Osteoblast (primary cell): ENCODE data around the gene ATP8B4. TPM values are rescaled to one million over a fixed set of nuclear protein-coding genes. Genes with fewer than 3 reads are reported as not detected.
A peak's percentile ranks its signal among the peaks of the same experiment; 100 is the strongest.

Experiments used
- DNase-seq: peaks from one replicate; pipeline ENCODE4 v3.0.0; 2011; ENCODE audit warnings: low spot score, mixed read lengths; ENCODE audit not compliant: insufficient read length; ENCODE audit errors: missing footprints
- H2AFZ ChIP-seq: 2 replicates; pipeline ENCODE4 v1.6.0; 2011; ENCODE audit warnings: mild to moderate bottlenecking, low read length
- H3K27ac ChIP-seq: 2 replicates; pipeline ENCODE4 v1.5.1; 2011; ENCODE audit warnings: mild to moderate bottlenecking, low read depth, low read length, moderate library complexity
- H3K27me3 ChIP-seq: 2 replicates; pipeline ENCODE4 v1.6.0; 2012; ENCODE audit warnings: mild to moderate bottlenecking, control low read depth, inconsistent platforms, low read length, moderate library complexity; ENCODE audit not compliant: insufficient read depth
- H3K36me3 ChIP-seq: 2 replicates; pipeline ENCODE4 v1.5.1; 2011; ENCODE audit warnings: mild to moderate bottlenecking, low read length, control low read depth, moderate library complexity; ENCODE audit not compliant: insufficient read depth
- H3K4me1 ChIP-seq: 2 replicates; pipeline ENCODE4 v1.5.1; 2011; ENCODE audit warnings: mild to moderate bottlenecking, low read length, control low read depth, moderate library complexity; ENCODE audit not compliant: insufficient read depth
- H3K4me2 ChIP-seq: 2 replicates; pipeline ENCODE4 v1.6.0; 2011; ENCODE audit warnings: mild to moderate bottlenecking, low read length; ENCODE audit not compliant: insufficient read depth
- H3K4me3 ChIP-seq: fragments of 200-600 bp; sonication (generic); 3 replicates; pipeline ENCODE4 v1.5.1; 2012; ENCODE audit warnings: mild to moderate bottlenecking, low read length, inconsistent platforms; ENCODE audit not compliant: insufficient read depth
- H3K79me2 ChIP-seq: 2 replicates; pipeline ENCODE4 v1.6.0; 2012; ENCODE audit warnings: mild to moderate bottlenecking, low read length, control low read depth, inconsistent platforms; ENCODE audit not compliant: insufficient read depth
- H3K9me3 ChIP-seq: 2 replicates; pipeline ENCODE4 v1.5.1; 2011; ENCODE audit warnings: low read depth, low read length, control low read depth
- H4K20me1 ChIP-seq: 2 replicates; pipeline ENCODE4 v1.6.0; 2012; ENCODE audit warnings: mild to moderate bottlenecking, low read length, control low read depth; ENCODE audit not compliant: insufficient read depth
- total RNA-seq: library from RNA; depleted of rRNA; stranded (reverse); fragments of >200 nt; gene quantifications from 2 replicates; pipeline ENCODE4 v1.2.3, GENCODE V29; 2012
- TF ChIP-seq, protein P1 (sequence below): IDR thresholded peaks from 2 replicates; pipeline ENCODE4 v1.5.1; 2011; ENCODE audit warnings: mild to moderate bottlenecking, low read depth, low read length, moderate library complexity; ENCODE audit errors: extremely low read depth

The ATP8B4 gene
- total RNA-seq, 1 donor: 1.1 TPM

GRCh38 chr15:49895347-49896223 lies 223.4 kb downstream of the ATP8B4 start:
- H3K4me3 ChIP-seq: no peak overlapping the region
- no peaks in the 10 kb centered on the region for H3K79me2 ChIP-seq
- H4K20me1 ChIP-seq: no peaks in the 10 kb centered on the region
- no peaks in the 10 kb centered on the region for H3K27me3 ChIP-seq
- no peaks in the 10 kb centered on the region for H3K9me3 ChIP-seq
- peaks cover 19% of the 10 kb centered on the region for H3K4me1 ChIP-seq
- TF ChIP-seq, protein P1, sequence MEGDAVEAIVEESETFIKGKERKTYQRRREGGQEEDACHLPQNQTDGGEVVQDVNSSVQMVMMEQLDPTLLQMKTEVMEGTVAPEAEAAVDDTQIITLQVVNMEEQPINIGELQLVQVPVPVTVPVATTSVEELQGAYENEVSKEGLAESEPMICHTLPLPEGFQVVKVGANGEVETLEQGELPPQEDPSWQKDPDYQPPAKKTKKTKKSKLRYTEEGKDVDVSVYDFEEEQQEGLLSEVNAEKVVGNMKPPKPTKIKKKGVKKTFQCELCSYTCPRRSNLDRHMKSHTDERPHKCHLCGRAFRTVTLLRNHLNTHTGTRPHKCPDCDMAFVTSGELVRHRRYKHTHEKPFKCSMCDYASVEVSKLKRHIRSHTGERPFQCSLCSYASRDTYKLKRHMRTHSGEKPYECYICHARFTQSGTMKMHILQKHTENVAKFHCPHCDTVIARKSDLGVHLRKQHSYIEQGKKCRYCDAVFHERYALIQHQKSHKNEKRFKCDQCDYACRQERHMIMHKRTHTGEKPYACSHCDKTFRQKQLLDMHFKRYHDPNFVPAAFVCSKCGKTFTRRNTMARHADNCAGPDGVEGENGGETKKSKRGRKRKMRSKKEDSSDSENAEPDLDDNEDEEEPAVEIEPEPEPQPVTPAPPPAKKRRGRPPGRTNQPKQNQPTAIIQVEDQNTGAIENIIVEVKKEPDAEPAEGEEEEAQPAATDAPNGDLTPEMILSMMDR: no peak
- H3K36me3 ChIP-seq: no peaks in the 10 kb centered on the region
- no peak for DNase-seq
- peak overlapping the region; percentile 69 for H2AFZ ChIP-seq
- no peak overlapping the region for H3K27ac ChIP-seq
- no peak overlapping the region for H3K4me2 ChIP-seq

GRCh38 chr15:49890689-49891088 lies 228.3 kb downstream of the ATP8B4 start:
- H3K4me3 ChIP-seq: no peak overlapping the region
- no peaks in the 10 kb centered on the region for H3K9me3 ChIP-seq
- no peaks in the 10 kb centered on the region for H4K20me1 ChIP-seq
- TF ChIP-seq, protein P1: no peak
- no peaks in the 10 kb centered on the region for H3K36me3 ChIP-seq
- H3K79me2 ChIP-seq: no peaks in the 10 kb centered on the region
- no peak overlapping the region for H3K27ac ChIP-seq
- peaks cover 5% of the 10 kb centered on the region for H3K4me1 ChIP-seq
- H3K27me3 ChIP-seq: no peaks in the 10 kb centered on the region
- no peak overlapping the region for H3K4me2 ChIP-seq
- DNase-seq: no peak
- H2AFZ ChIP-seq: no peak overlapping the region

- H2AFZ ChIP-seq: no peak overlapping the region
- no peak for DNase-seq
- no peaks in the 10 kb centered on the region for H3K79me2 ChIP-seq
Observed at GRCh38 chr15:49889536-49889935, 229.5 kb downstream of the ATP8B4 start.

GRCh38 chr15:49888734-49889133 lies 230.3 kb downstream of the ATP8B4 start:
- H3K27me3 ChIP-seq: no peaks in the 10 kb centered on the region
- no peaks in the 10 kb centered on the region for H3K79me2 ChIP-seq
- H3K4me1 ChIP-seq: no peaks in the 10 kb centered on the region
- TF ChIP-seq, protein P1: no peak
- H3K9me3 ChIP-seq: no peaks in the 10 kb centered on the region
- no peaks in the 10 kb centered on the region for H4K20me1 ChIP-seq
- no peak overlapping the region for H2AFZ ChIP-seq
- DNase-seq: peak; percentile 1
- H3K36me3 ChIP-seq: no peaks in the 10 kb centered on the region
- no peak overlapping the region for H3K27ac ChIP-seq
- no peak overlapping the region for H3K4me3 ChIP-seq
- H3K4me2 ChIP-seq: no peak overlapping the region

More at GRCh38 chr15:49889536-49889935, 229.5 kb downstream of the ATP8B4 start:
- no peaks in the 10 kb centered on the region for H3K9me3 ChIP-seq
- no peaks in the 10 kb centered on the region for H3K4me1 ChIP-seq
- no peak overlapping the region for H3K27ac ChIP-seq
- no peak overlapping the region for H3K4me2 ChIP-seq
- no peaks in the 10 kb centered on the region for H4K20me1 ChIP-seq
- no peaks in the 10 kb centered on the region for H3K27me3 ChIP-seq
- no peak overlapping the region for H3K4me3 ChIP-seq
- no peaks in the 10 kb centered on the region for H3K36me3 ChIP-seq
- TF ChIP-seq, protein P1: no peak
